Neural cell (in vitro differentiated cells): ENCODE data around the gene TIE1. TPM values are rescaled to one million over a fixed set of nuclear protein-coding genes. Genes with fewer than 3 reads are reported as not detected.

Source experiments
- H2AFZ ChIP-seq: fragments of 200-600, 300-800 bp; sonication (generic), shearing (Covaris generic); 2 replicates; pipeline ENCODE4 v1.6.0; 2014; ENCODE audit warnings: low read depth, mild to moderate bottlenecking, antibody characterized with exemption, low read length, moderate library complexity
- H3F3A ChIP-seq: fragments of 200-600 bp; shearing (Covaris generic); 2 replicates; pipeline ENCODE4 v1.6.1; 2016; ENCODE audit warnings: mild to moderate bottlenecking, moderate library complexity, mixed read lengths, antibody characterized with exemption, low read length; ENCODE audit not compliant: insufficient read depth, poor library complexity, severe bottlenecking
- H3K27ac ChIP-seq: fragments of 200-600, 300-800 bp; sonication (generic), shearing (Covaris generic); 2 replicates; pipeline ENCODE4 v1.5.1; 2014; ENCODE audit warnings: mild to moderate bottlenecking, low read length, moderate library complexity
- H3K27me3 ChIP-seq: fragments of 300-800, 200-600 bp; sonication (generic), shearing (Covaris generic); 2 replicates; pipeline ENCODE4 v1.6.0; 2014; ENCODE audit warnings: mild to moderate bottlenecking, low read depth, low read length, moderate library complexity; ENCODE audit not compliant: insufficient read depth
- H3K36me3 ChIP-seq: fragments of 300-800, 200-600 bp; sonication (generic), shearing (Covaris generic); 2 replicates; pipeline ENCODE4 v1.5.1; 2014; ENCODE audit warnings: mild to moderate bottlenecking, antibody characterized with exemption, low read length, moderate library complexity; ENCODE audit not compliant: insufficient read depth
- H3K4me2 ChIP-seq: fragments of 300-800, 200-600 bp; sonication (generic), shearing (Covaris generic); 2 replicates; pipeline ENCODE4 v1.6.0; 2014; ENCODE audit warnings: mild to moderate bottlenecking, low read length
- H3K4me3 ChIP-seq: fragments of 300-800, 200-600 bp; sonication (generic), shearing (Covaris generic); 2 replicates; pipeline ENCODE4 v1.5.1; 2014; ENCODE audit warnings: mild to moderate bottlenecking, low read length, moderate library complexity
- H3K79me2 ChIP-seq: fragments of 200-600 bp; shearing (Covaris generic); replicated peaks from 2 replicates; pipeline ENCODE4 v1.6.0; 2014; ENCODE audit warnings: mild to moderate bottlenecking, low read length, moderate library complexity; ENCODE audit not compliant: insufficient read depth
- H3K9ac ChIP-seq: fragments of 300-800, 200-600 bp; sonication (generic), shearing (Covaris generic); 2 replicates; pipeline ENCODE4 v1.6.1; 2016; ENCODE audit warnings: mild to moderate bottlenecking, low read length, mixed read lengths
- H3K9me2 ChIP-seq: fragments of 200-600 bp; shearing (Covaris generic); 2 replicates; pipeline ENCODE4 v1.6.1; 2016; ENCODE audit warnings: mild to moderate bottlenecking, low read length, mixed read lengths; ENCODE audit not compliant: insufficient read depth
- H3K9me3 ChIP-seq: fragments of 200-600, 300-800 bp; sonication (generic), shearing (Covaris generic); 2 replicates; pipeline ENCODE4 v1.6.1; 2016; ENCODE audit warnings: mild to moderate bottlenecking, mixed run types, low read length, moderate library complexity, mixed read lengths
- H4K20me1 ChIP-seq: fragments of 200-600 bp; shearing (Covaris generic); 2 replicates; pipeline ENCODE4 v1.6.1; 2016; ENCODE audit warnings: mild to moderate bottlenecking, mixed run types; ENCODE audit not compliant: insufficient read depth
- CTCF ChIP-seq: fragments of 450-650 bp; IDR thresholded peaks from 2 replicates; pipeline ENCODE4 v1.5.1; 2014; ENCODE audit warnings: antibody characterized with exemption, mild to moderate bottlenecking, moderate library complexity; ENCODE audit not compliant: poor library complexity, severe bottlenecking
- EP300 ChIP-seq: fragments of 450-650 bp; conservative IDR thresholded peaks from 2 replicates; pipeline ENCODE4 v1.6.1; 2014; ENCODE audit warnings: antibody characterized with exemption, mild to moderate bottlenecking, moderate library complexity; ENCODE audit not compliant: poor library complexity, severe bottlenecking
- EZH2 ChIP-seq: fragments of 200-600, 300-800 bp; shearing (Covaris generic), sonication (generic); IDR thresholded peaks from 2 replicates; pipeline ENCODE4 v1.6.1; 2014; ENCODE audit warnings: antibody characterized with exemption, low read length, borderline replicate concordance, mild to moderate bottlenecking; ENCODE audit not compliant: insufficient read depth, poor library complexity, severe bottlenecking
- MXI1 ChIP-seq: fragments of 450-650 bp; conservative IDR thresholded peaks from 2 replicates; pipeline ENCODE4 v1.6.1; 2014; ENCODE audit warnings: antibody characterized with exemption, mild to moderate bottlenecking; ENCODE audit not compliant: poor library complexity, severe bottlenecking
- POLR2AphosphoS5 ChIP-seq: IDR thresholded peaks from 2 replicates; pipeline ENCODE4 v1.6.1; 2012
- RAD21 ChIP-seq: fragments of 450-650 bp; conservative IDR thresholded peaks from 2 replicates; pipeline ENCODE4 v1.6.1; 2014; ENCODE audit warnings: antibody characterized with exemption, mild to moderate bottlenecking, moderate library complexity
- REST ChIP-seq: IDR thresholded peaks from 2 replicates; pipeline ENCODE4 v1.6.1; 2012; ENCODE audit warnings: borderline replicate concordance
- SMC3 ChIP-seq: fragments of 450-650 bp; conservative IDR thresholded peaks from 2 replicates; pipeline ENCODE4 v1.6.1; 2014; ENCODE audit warnings: antibody characterized with exemption, mild to moderate bottlenecking, moderate library complexity; ENCODE audit not compliant: poor library complexity
- TAF1 ChIP-seq: IDR thresholded peaks from 2 replicates; pipeline ENCODE4 v1.6.1; 2012; ENCODE audit warnings: low read depth
- polyA plus RNA-seq: library from polyadenylated mRNA; depleted of rRNA; stranded (reverse); fragments of >200 nt; gene quantifications from 2 replicates; pipeline ENCODE4 v1.2.3, GENCODE V29; 2014

The TIE1 gene
- polyA plus RNA-seq, 1 donor from 2014 or later, result not detected

GRCh38 chr1:43267291-43267805 lies 33.4 kb upstream of the TIE1 start:
- Histone ChIP-seq H3K4me2 (no peak overlapping the region), H2AFZ (no peak overlapping the region), H3K9ac (no peak overlapping the region), H3K27ac (no peak overlapping the region), H3F3A (no peaks in the 10 kb centered on the region), H3K27me3 (no peaks in the 10 kb centered on the region), H3K36me3 (no peaks in the 10 kb centered on the region), H3K9me3 (no peaks in the 10 kb centered on the region), H3K9me2 (no peaks in the 10 kb centered on the region), H4K20me1 (no peaks in the 10 kb centered on the region), H3K4me3 (no peak overlapping the region), H3K79me2 (no peaks in the 10 kb centered on the region)
- TF ChIP-seq MXI1 (no peak), SMC3 (no peak), EZH2 (no peak), CTCF (no peak)

GRCh38 chr1:43267818-43268425 lies 32.9 kb upstream of the TIE1 start:
- Histone ChIP-seq H3K36me3 (no peaks in the 10 kb centered on the region), H3K9me2 (no peaks in the 10 kb centered on the region), H3K27me3 (no peaks in the 10 kb centered on the region), H3K9me3 (no peaks in the 10 kb centered on the region), H3K4me2 (no peak overlapping the region), H4K20me1 (no peaks in the 10 kb centered on the region), H3F3A (no peaks in the 10 kb centered on the region), H3K27ac (no peak overlapping the region), H3K79me2 (no peaks in the 10 kb centered on the region), H3K9ac (no peak overlapping the region), H3K4me3 (no peak overlapping the region), H2AFZ (no peak overlapping the region)
- TF ChIP-seq RAD21 (no peak), CTCF (no peak)

GRCh38 chr1:43269627-43270375 lies 31.0 kb upstream of the TIE1 start, which contains the start of gene TMEM125:
Gene TMEM125 (plus strand): TSS chr1:43269983. CDS start chr1:43272723, 2,740 bp downstream.
- Histone ChIP-seq H3K9me2 (no peaks in the 10 kb centered on the region), H3K79me2 (no peaks in the 10 kb centered on the region), H3K4me2 (no peak within 1 kb of the TSS), H3K27me3 (no peaks in the 10 kb centered on the region), H4K20me1 (no peaks in the 10 kb centered on the region), H3F3A (no peaks in the 10 kb centered on the region), H3K9ac (no peak within 1 kb of the TSS), H3K4me3 (no peak within 1 kb of the TSS), H3K36me3 (no peaks in the 10 kb centered on the region), H2AFZ (no peak within 1 kb of the TSS), H3K27ac (no peak within 1 kb of the TSS), H3K9me3 (no peaks in the 10 kb centered on the region)
- TF ChIP-seq EP300 (no peak), RAD21 (no peak), REST (no peak), CTCF (no peak), SMC3 (no peak), TAF1 (no peak), POLR2AphosphoS5 (no peak), MXI1 (no peak), EZH2 (no peak)
